ENCODE data around the gene DGKB. TPM values are rescaled to one million over a fixed set of nuclear protein-coding genes. Genes with fewer than 3 reads are reported as not detected.

DGKB gene
- polyA plus RNA-seq, 1 of the 3 experiments (the other 2 are of a cell fraction) = 2.1 TPM

- H3K4me1 ChIP-seq (ENCODE audit: control insufficient read depth in 1 of 2, insufficient read depth in 2 of 2, low read depth in 1 of 2, low read length in 1 of 2) = peaks cover 0 to 33% of the 10 kb centered on the region in 2 experiments; a peak in 3 of 4 replicates
- H3K4me2 ChIP-seq = no peak overlapping the region
- H2AFZ ChIP-seq (ENCODE audit: low read depth) = no peak overlapping the region
- H4K20me1 ChIP-seq (ENCODE audit: insufficient read depth) = no peaks in the 10 kb centered on the region
- H3K27ac ChIP-seq (ENCODE audit: low read depth in 2 of 2, low read length in 1 of 2) = peak overlapping the region in 1 of 2 experiments; percentile 16; a peak in 1 of 4 replicates
- no peaks in the 10 kb centered on the region for H3K9me3 ChIP-seq
- no peak for DNase-seq
- ChIA-PET POLR2A (no interaction called here), CTCF (interaction anchor here (0.8 kb wide), 1 partner anchor 1218 kb away, joined by 4 read pairs; no protein-coding TSS in a partner anchor)
- 90% methylated on average over 7 of the region's 7 CpGs for WGBS (ENCODE audit: low lambda C conversion rate)
- H3K36me3 ChIP-seq (replicated peaks in 1 of 2; ENCODE audit: control insufficient read depth in 1 of 2, insufficient read depth in 2 of 2, low read length in 1 of 2) = peaks cover 4% of the 10 kb centered on the region in 2 experiments
- no peaks in the 10 kb centered on the region for H3K79me2 ChIP-seq (ENCODE audit: insufficient read depth)
- H3F3A ChIP-seq (replicated peaks; ENCODE audit: insufficient read depth) = no peaks in the 10 kb centered on the region
- no peaks in the 10 kb centered on the region for H3K27me3 ChIP-seq (ENCODE audit: insufficient read depth)
- H3K9ac ChIP-seq = no peak overlapping the region
- TF ChIP-seq YY1 (IDR thresholded peaks at IDR 0.05; ENCODE audit: low read depth) (no peak), MAX (IDR thresholded peaks at IDR 0.05; ENCODE audit: low read depth) (no peak), POLR2AphosphoS5 (IDR thresholded peaks at IDR 0.05; ENCODE audit: low read depth, low read length) (no peak), TEAD4 (IDR thresholded peaks at IDR 0.05; ENCODE audit: borderline replicate concordance, insufficient read depth) (no peak), RXRA (IDR thresholded peaks at IDR 0.05; ENCODE audit: borderline replicate concordance, low read depth) (no peak), GABPA (IDR thresholded peaks at IDR 0.05; ENCODE audit: low read depth) (no peak), PBX3 (IDR thresholded peaks at IDR 0.05) (no peak)
- no peaks in the 10 kb centered on the region for H3K9me2 ChIP-seq
- no peak overlapping the region for H3K4me3 ChIP-seq (ENCODE audit: low read depth in 2 of 2, low read length in 1 of 2)
Observed at GRCh38 chr7:14685167-14685566, 217.4 kb downstream of the DGKB start.

GRCh38 chr7:14682910-14683465, 219.6 kb downstream of the DGKB start:
- Histone ChIP-seq H3K36me3 (replicated peaks in 1 of 2; ENCODE audit: control insufficient read depth in 1 of 2, insufficient read depth in 2 of 2, low read length in 1 of 2) (peaks cover 4% of the 10 kb centered on the region in 2 experiments), H3K9ac (no peak overlapping the region), H3K27me3 (ENCODE audit: insufficient read depth) (no peaks in the 10 kb centered on the region), H3K9me3 (no peaks in the 10 kb centered on the region), H2AFZ (ENCODE audit: low read depth) (no peak overlapping the region), H3K4me1 (ENCODE audit: control insufficient read depth in 1 of 2, insufficient read depth in 2 of 2, low read depth in 1 of 2, low read length in 1 of 2) (peaks cover 0 to 19% of the 10 kb centered on the region in 2 experiments; a peak in 3 of 4 replicates), H3K4me2 (no peak overlapping the region), H3K79me2 (ENCODE audit: insufficient read depth) (no peaks in the 10 kb centered on the region; the same call in 1 of the 2 replicates), H3F3A (replicated peaks; ENCODE audit: insufficient read depth) (no peaks in the 10 kb centered on the region), H3K4me3 (ENCODE audit: low read depth in 2 of 2, low read length in 1 of 2) (no peak overlapping the region), H4K20me1 (ENCODE audit: insufficient read depth) (no peaks in the 10 kb centered on the region), H3K9me2 (no peaks in the 10 kb centered on the region), H3K27ac (ENCODE audit: low read depth in 2 of 2, low read length in 1 of 2) (peak overlapping the region in 1 of 2 experiments; percentile 84; a peak in 2 of 4 replicates)
- no peak for TF ChIP-seq NFIC (IDR thresholded peaks at IDR 0.05; ENCODE audit: borderline replicate concordance)
- TF ChIP-seq RCOR1 (IDR thresholded peaks at IDR 0.05; ENCODE audit: low read length) = peak; percentile 93
- TF ChIP-seq EP300 (IDR thresholded peaks at IDR 0.05; ENCODE audit: borderline replicate concordance in 1 of 2, low read depth in 1 of 2, low read length in 1 of 2) = peak in 1 of 2 experiments; percentile 92; a peak in 2 of 4 replicates
- TF ChIP-seq GATA2 (CRISPR knock-in tag; IDR thresholded peaks at IDR 0.05) = peak; percentile 67; the same call in 1 of the 2 replicates
- TF ChIP-seq TAF1 (IDR thresholded peaks at IDR 0.05; ENCODE audit: borderline replicate concordance, low read depth, low read length) = no peak
- 0 out of 2 replicates have a peak, but pooled peaks have one; percentile 4 for TF ChIP-seq SMC3 (IDR thresholded peaks at IDR 0.05; ENCODE audit: low read depth, low read length)
- TF ChIP-seq TCF12 (IDR thresholded peaks at IDR 0.05) = peak; percentile 43
- TF ChIP-seq CHD2 (IDR thresholded peaks at IDR 0.05; ENCODE audit: low read length, partially characterized antibody) = peak; percentile 28
- ChIA-PET POLR2A (no interaction called here), CTCF (interaction anchor here (0.9 to 4.2 kb wide), 2 partner anchors 9 to 226 kb away, joined by 4 to 31 read pairs; no protein-coding TSS in a partner anchor)
- DNase-seq = no peak
- WGBS (ENCODE audit: low lambda C conversion rate) = 54% methylated on average over 4 of the region's 4 CpGs

Measured in SK-N-SH (cell line).